HG03045 (cell line): ENCODE data around the gene SLC25A28.

ENCODE experiments used
- ATAC-seq: cut with Tn5 transposase; IDR thresholded peaks from one replicate; pipeline ENCODE4 v1.9.1; 2021; ENCODE audit warnings: mild to moderate bottlenecking, moderate library complexity; ENCODE audit not compliant: unreplicated experiment

SLC25A28 gene, protein sequence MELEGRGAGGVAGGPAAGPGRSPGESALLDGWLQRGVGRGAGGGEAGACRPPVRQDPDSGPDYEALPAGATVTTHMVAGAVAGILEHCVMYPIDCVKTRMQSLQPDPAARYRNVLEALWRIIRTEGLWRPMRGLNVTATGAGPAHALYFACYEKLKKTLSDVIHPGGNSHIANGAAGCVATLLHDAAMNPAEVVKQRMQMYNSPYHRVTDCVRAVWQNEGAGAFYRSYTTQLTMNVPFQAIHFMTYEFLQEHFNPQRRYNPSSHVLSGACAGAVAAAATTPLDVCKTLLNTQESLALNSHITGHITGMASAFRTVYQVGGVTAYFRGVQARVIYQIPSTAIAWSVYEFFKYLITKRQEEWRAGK

DNA sequence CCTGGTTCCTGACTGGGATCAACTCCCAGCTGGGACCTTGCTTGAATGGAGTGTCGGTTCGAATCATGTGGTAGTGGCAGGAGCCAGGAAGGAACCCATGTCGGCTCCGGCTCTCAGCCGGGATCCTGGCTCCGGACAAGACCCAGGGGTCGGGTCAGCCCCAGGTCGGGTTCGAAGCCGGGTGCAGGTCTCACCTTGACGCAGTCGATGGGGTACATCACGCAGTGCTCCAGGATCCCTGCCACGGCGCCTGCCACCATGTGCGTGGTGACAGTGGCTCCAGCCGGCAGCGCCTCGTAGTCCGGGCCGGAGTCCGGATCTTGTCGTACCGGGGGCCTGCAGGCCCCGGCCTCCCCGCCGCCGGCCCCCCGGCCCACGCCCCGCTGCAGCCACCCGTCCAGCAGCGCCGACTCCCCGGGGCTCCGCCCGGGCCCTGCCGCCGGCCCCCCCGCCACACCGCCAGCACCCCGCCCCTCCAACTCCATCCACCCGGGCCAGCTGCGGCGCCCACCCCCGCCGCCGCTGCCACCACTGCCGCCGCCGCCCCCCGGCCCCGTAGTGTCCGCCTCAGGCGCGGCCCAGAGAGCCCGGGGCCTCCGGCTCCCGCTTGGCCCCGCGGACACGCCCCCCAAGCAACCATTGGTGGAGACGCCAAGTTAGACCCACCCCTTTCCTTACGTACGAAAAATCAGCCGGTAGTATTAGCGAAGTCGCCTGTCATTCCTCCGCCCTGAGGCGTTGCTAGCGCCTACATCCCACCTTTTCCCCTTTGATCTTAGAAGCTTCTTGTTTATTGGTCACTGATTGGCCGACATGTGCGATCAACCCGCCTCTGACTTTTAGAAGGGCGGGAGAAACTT lies at the start of gene SLC25A28:
SLC25A28 (minus strand) TSS at position 589 of the 860 bp plus-strand sequence; CDS start at position 485, 104 bp downstream.
- ATAC-seq = peak; percentile 85

DNA sequence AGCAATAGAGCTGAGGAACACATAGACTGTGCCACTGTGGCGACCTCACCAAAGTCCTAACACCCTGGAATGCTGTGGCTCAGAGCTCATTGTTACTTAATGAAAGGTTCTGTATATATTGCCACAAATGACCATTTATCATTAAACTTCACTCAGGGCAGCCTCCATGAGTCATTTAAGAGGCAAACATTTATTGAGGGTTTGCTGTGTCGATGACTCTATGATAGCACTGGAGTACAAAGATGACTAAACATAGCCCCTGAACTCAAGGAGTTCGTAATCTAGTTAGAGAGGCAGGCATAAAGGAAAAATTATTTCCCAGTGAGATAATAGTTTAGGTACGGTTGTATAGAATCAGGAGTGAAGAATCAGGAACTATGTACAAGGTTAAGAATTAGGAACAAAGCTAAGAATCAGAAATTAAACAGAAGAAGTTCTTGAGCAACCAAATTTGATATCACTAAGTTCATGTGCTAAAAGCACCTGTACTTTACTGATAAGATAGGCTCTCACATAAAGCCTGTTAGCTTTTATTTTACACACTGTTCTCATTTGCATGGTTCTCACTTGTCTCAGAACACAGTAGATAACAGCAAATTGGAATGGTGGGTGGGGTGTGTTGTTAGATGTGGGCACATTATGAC lies 47.0 kb upstream of the SLC25A28 start:
- no peak for ATAC-seq

DNA sequence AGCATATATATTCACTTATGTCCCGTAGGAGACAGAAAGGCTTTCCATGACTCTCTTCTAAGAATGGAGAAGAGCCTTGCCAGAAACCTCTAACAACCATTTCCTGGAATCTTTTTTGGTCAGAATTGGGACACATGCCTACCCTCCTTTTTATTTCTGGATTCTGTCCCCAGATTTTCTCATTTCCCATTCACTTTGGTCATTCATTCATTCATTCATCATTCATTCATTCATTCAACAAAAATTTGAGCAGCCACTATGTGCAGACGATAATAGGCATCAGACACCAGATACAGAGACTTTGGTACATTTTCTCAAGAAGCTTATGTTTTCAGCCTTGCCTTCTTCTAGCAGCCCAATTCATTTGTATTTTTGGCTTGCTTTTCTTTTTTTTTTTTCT lies 45.1 kb upstream of the SLC25A28 start:
- ATAC-seq = no peak

DNA sequence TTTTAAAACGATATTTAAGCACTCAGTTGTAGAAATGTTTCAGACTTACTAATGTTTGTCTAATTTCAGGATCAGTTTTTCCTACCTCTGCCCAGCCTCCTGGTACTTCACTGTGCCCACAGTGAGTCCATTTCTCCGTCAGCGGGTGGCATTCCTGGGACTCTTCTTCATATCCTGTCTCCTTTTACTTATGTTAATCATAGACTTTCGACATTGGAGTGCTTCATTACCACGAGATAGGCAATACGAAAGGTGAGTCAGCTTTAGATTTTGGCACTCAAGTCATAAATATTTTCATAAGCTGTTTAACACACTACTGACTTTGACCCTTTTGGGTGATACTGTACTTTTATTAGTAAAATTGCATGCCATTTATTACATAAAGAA lies 41.1 kb upstream of the SLC25A28 start:
- no peak for ATAC-seq

DNA sequence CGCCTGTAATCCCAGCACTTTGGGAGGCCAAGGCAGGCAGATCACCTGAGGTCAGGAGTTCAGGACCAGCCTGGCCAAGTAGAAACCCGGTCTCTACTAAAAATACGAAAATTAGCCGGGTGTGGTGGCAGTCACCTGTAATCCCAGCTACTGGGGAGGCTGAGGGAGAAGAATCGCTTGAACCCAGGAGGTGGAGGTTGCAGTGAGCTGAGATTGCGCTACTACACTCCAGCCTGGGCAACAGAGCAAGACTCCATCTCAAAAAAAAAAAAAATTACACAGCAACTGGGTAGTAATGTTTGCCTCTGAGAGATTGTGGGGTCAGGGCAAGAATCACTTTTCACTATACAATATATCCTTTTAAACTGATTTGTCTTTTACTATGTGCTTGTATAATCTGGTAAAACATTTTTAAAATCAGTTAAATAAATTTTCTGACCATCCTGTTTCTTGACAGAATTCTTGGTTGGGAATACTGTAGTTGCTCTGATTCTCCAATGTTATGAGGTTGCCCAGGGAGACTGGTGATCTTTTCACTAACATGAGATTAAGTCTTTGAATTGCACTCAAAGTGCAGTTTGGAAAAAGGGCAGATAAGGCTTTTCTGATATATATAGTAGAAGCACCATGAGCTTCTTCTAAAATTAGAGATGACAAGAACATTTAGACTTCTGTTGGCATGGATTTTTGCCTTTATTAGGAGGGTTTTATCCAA lies 40.6 kb upstream of the SLC25A28 start:
- ATAC-seq = no peak

DNA sequence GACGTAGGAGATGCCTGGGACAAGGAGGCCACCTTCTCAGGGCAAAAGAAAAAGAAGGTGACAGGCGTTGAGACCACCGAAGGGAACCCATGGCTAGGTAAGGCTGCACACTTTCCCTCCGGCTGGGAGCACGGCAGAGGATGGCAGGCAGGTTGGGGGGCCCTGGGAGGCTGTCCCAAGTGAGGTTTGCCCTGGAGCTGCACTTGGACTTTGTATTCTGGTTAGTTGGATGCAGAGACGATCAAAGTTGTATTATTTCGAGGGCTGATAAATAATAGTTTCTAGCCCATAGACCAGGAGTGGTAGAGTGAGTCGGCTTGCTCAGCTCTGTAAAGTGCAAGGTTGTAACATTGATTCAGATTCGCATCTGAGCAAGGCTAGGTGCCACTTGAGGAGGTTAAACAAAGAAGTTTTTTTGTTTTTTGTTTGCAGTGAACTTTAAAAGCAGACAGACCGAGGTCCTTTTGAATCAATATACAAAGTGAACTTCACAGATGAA lies 39.7 kb upstream of the SLC25A28 start:
- ATAC-seq = no peak

DNA sequence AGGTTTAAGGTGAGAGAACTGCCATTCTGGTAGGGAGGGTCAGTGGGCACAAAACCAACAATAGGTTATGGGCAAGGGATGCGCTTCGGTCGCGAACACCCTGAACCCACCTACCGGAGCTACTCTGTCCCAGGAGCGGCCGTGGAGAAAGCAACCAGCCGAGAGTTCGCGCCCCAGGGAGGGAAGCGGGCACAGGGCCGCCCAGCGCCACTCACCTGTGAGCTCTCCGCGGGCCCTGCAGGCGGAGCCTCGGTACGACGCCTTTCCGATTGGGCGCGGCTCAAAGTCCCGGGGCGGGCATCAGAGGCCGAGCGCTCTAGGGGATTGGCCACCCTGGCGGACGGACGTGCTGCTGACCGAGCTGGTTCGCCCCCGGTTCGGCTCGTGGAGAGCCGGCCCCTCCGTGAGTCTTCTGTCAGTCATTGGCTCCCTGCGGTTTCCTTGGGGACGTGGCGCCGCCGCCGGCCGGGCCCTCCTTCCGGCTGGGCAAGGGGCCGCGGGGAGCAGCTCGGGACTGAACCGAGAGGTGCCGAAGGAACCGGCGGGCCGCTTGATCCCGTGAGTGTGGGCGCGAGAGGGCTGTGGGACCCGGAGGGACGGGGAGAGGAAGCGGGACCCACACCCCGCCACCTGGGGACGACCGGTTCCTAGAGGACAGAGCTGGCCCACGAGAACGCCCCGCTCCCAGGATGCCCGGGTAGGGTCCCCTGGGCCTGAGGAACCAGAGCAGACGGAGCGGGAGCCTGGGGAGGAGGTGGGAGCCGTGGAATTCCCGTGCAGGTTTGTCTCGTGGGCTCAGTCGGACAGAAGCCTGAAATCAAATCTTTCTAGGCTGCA lies 39.0 kb upstream of the SLC25A28 start, which contains the start of gene ENTPD7:
ENTPD7 (plus strand) TSS at position 479 of the 837 bp plus-strand sequence. CDS start 448 bp downstream, outside the sequence.
- peak; percentile 99 for ATAC-seq

DNA sequence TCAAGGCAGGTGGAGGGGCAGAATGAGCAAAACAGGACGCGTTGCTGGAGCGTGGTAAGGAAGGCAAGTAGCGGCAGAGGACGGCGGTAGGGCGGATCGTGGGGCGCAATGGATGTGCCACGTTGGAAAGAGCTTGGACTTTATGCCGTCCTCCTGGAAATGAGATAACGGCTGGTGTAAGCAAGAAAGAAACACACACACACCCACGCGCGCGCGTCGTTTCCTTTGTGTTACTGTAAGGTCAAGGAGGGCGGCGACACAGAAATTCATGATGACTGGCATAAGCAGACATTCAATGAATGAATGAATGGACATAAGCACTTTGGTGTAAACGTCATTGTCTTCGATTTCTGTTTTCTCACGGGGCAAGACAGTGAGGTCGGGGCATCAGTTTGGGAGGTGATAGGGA lies 38.4 kb upstream of the SLC25A28 start:
- ATAC-seq = no peak

DNA sequence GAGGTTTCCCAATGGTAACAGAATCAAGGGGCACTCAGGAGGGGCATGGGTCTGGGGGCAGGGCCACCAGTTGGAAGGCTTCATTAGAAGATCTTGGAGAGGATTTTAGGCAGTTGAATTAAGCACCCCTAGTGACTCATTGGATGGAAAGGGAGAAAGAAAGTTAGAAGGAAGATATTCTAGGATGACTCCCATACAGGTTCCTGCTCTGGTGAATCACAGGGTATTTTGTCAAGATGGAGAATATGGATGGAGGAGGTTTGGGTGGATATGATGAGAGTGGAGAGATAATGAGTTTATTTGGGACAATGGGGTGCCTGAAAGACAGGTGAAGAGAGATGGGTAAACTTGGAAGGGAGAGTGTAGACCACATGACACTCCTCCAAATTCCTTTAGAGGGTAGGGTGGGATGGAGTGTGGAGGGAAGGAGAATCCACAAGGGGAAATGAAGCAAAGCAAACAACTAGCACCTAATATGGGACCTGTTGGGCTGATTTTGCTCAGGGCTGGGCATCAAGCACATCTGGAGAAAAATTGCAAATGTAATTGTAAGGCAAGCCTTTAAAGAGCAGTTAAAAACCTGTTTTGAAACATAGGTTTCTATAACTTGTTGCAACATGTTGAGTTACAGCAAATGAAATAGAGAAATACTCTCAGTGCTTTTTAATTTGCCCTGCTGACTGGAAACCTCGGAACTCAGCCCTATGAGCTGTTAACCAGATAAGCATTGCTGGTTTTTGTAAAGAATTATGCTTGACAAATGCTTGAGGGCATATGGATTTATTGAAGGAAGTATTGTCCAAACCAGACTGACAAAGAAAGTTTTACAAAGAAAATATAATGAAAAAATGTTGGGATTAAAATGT lies 36.2 kb upstream of the SLC25A28 start:
- no peak for ATAC-seq

DNA sequence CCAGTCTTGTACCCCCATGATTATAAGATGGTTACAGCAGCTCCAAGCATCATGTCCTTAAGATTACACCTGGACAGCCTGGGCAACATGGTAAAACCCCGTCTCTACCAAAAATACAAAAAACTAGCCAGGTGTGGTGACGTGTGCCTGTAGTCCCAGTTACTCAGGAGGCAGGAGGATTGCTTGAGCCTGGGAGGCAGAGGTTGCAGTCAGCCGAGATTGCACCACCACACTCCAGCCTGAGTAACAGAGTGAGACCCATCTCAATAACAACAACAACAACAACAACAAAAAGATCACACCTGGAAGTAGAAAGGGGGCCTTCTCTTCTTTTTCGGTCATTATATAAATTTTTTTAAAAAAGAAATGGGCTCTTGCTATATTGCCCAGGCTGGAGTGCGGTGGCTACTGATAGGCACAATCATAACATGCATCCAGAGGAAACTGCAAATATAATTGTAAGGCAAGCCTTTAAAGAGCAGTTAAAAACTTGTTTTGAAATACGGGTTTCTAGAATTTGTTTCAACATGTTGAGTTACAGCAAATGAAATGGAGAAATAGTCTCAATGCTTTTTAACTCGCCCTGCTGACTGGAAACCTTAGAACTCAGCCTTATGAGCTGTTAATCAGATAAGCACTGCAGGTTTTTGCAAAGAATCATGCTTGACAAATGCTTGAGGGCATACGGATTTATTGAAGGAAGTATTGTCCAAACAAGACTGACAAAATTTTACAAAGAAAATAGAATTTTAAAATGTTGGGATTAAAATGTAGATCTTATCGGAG lies 34.3 kb upstream of the SLC25A28 start:
- ATAC-seq = no peak

DNA sequence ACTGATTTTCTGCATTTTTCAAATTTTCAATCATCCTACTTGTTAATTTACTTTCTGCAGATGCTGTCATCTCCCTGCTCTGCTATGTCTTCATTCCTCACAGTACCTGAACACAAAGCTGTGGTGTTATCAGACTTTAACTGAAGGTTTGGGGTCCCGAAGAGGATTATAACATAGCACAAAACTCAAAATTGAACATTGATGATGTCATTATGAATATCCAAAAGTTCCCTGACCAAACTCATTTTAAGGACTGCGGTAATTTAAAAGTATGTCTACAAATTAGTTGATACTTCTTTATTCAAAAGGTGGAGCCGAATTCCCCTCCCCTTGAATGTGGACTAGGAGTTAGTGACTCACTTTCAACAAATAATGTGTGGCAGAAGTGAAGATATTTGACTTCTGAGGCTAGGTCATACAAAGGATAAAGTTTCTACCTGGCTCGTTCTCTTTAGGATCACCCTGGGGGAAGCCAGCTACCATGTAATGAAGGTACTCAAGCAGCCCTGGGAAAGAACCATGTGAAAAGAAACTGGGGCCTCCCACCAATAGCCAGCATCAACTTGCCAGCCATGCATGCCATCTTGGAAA lies 32.7 kb upstream of the SLC25A28 start:
- ATAC-seq = no peak

DNA sequence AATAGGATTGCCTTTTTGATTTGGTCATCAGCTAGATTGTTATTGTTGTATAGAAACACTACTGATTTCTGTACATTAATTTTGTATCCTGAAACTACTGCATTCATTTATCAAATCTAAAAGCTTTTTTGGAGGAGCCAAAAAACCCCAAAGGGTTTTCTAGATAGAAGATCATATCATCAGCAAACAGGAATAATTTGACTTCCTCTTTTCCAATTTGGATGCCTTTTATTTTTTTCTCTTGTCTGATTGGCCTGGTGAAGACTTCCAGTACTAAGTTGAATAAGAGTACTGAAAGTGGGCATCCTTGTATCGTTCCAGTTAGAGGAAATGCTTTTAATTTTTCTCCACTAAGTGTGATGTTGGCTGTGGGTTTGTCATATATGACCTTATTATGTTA lies 28.5 kb upstream of the SLC25A28 start:
- ATAC-seq = no peak

DNA sequence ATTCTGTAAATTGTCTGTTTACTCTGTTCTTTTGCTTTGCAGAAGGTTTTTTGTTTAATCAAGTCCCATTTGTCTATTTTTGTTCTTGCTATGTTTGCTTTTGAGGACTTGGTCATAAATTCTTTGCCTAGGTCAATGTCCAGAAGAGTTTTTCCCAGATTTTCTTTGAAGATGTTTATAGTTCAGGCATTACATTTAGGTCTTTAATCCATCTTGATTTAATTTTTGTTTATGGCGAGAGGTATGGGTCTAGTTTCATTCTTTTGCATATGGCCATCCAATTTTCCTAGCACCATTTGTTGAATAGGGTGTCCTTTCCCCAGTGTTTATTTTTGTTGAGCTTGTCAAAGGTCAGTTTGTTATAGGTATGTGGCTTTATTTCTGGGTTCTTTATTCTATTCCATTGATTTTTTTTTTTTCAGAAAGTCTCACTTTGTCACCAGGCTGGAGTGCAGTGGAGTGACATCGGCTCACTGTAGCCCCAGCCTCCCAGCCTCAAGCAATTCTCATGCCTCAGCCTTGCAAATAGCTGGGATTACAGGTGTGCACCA lies 27.4 kb upstream of the SLC25A28 start:
- no peak for ATAC-seq

DNA sequence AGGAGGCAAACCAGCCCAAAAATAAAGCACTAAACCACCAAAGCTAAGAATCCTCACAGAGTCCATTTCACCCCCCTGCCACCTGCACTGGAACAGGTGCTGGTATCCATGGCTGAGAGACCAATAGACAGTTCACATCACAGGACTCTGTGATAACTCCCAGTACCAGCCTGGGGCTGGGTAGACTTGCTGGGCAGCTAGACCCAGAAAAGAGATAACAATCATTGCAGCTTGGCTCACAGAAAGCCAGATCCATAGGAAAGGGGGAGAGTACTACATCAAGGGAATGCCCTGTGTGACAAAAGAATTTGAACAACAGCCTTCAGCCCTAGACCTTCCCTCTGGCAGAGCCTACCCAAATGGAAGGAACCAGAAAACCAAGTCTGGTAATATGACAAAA lies 13.6 kb upstream of the SLC25A28 start:
- no peak for ATAC-seq

DNA sequence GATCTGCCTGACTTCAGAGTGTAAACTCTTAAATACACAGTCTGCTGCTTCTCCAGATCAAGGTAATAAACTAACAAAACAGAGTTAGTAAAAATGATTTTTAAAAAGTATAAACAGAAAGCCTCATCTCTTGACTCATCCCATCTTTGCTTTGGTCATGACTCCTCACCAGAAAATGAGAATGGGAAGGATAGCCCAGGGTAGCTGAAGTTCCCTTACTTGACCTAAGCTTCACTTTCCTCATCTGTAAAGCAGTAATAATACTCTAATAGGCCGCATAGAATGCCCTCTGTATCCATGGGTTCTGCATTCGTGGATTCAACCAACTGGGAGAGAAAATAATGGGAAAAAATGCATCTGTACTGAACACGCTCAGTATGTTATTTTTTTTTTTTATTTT lies 11.3 kb upstream of the SLC25A28 start:
- no peak for ATAC-seq

DNA sequence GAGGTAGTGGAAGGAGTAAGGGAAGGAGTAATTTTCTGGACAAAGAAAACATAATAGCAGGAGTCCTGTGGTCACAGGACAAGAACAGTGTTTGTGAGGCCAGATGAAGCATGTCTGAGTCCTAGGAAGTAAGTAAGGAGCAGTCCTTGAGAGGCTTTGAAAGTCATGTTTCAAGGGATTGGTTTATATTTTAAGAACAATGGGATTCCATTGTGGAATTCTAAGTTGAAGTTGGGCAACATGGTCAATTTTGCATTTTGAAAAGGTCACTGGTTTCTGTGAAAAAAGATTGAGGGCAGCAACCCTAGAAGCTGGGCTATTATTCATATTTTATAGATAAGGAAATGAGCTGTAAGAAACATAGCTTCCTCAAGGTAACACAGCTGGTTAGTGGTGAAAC lies 10.8 kb upstream of the SLC25A28 start:
- no peak for ATAC-seq

DNA sequence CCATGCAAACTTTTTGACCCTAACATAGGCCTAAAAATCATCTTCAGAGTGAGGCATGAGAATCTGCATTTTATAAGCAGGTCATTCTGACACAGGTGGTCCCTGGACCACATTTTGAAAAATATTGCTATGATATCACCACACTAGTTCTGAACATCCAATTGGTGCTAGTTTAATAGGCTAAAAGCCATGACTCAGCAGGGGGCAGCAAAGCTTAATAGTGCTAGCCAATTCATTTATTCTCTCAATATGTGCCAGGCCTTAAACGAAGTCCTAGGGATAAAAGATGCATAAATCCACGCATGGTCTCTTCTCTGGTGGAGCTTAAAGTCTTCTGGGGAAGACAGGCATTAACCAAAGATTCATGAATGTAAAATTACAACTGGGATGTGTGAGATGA lies 10.2 kb upstream of the SLC25A28 start:
- no peak for ATAC-seq
